Hepatocyte (in vitro differentiated cells): Measurements from ENCODE around the gene TTC28. TPM values are rescaled to one million over a fixed set of nuclear protein-coding genes. Genes with fewer than 3 reads are reported as not detected.

ENCODE experiments used
- DNase-seq: peaks from one replicate; pipeline ENCODE4 v3.0.0-alpha.2; 2016; ENCODE audit warnings: low spot score
- H2AFZ ChIP-seq: fragments of 200-600 bp; sonication (generic); 2 replicates; pipeline ENCODE4 v1.6.0; 2016; ENCODE audit warnings: antibody characterized with exemption, mild to moderate bottlenecking
- H3K27ac ChIP-seq: fragments of 200-600 bp; sonication (generic); 2 replicates; pipeline ENCODE4 v1.5.1; 2016; ENCODE audit warnings: mild to moderate bottlenecking
- H3K27me3 ChIP-seq: fragments of 200-600 bp; sonication (generic); 2 replicates; pipeline ENCODE4 v1.6.1; 2016
- H3K36me3 ChIP-seq: fragments of 200-600 bp; sonication (generic); replicated peaks from 2 replicates; pipeline ENCODE4 v1.5.1; 2016; ENCODE audit warnings: low read depth; ENCODE audit not compliant: insufficient read depth
- H3K4me1 ChIP-seq: fragments of 200-600 bp; sonication (generic); 2 replicates; pipeline ENCODE4 v1.5.1; 2016; ENCODE audit warnings: mild to moderate bottlenecking, moderate library complexity; ENCODE audit not compliant: insufficient read depth
- H3K4me2 ChIP-seq: fragments of 200-600 bp; sonication (generic); 2 replicates; pipeline ENCODE4 v1.6.0; 2016
- H3K4me3 ChIP-seq: fragments of 200-600 bp; sonication (generic); 2 replicates; pipeline ENCODE4 v1.5.1; 2016; ENCODE audit warnings: mild to moderate bottlenecking
- H3K79me2 ChIP-seq: fragments of 200-600 bp; sonication (generic); 2 replicates; pipeline ENCODE4 v1.6.0; 2017; ENCODE audit warnings: mild to moderate bottlenecking
- H3K9me2 ChIP-seq: fragments of 200-600 bp; sonication (generic); replicated peaks from 2 replicates; pipeline ENCODE4 v1.6.0; 2017; ENCODE audit warnings: mild to moderate bottlenecking; ENCODE audit not compliant: insufficient read depth
- H3K9me3 ChIP-seq: fragments of 200-600 bp; sonication (generic); 2 replicates; pipeline ENCODE4 v1.5.1; 2016; ENCODE audit warnings: low read depth, mild to moderate bottlenecking
- H4K20me1 ChIP-seq: fragments of 200-600 bp; sonication (generic); 2 replicates; pipeline ENCODE4 v1.6.0; 2016; ENCODE audit warnings: mild to moderate bottlenecking; ENCODE audit not compliant: insufficient read depth, poor library complexity, severe bottlenecking
- CTCF ChIP-seq: fragments of 200-600 bp; sonication (generic); IDR thresholded peaks from 2 replicates; pipeline ENCODE4 v1.5.1; 2016; ENCODE audit warnings: antibody characterized with exemption, mild to moderate bottlenecking; ENCODE audit not compliant: poor library complexity
- EZH2 ChIP-seq: fragments of 200-600 bp; sonication (generic); IDR thresholded peaks from 2 replicates; pipeline ENCODE4 v1.6.1; 2016; ENCODE audit warnings: antibody characterized with exemption, mild to moderate bottlenecking, borderline replicate concordance
- EZH2phosphoT487 ChIP-seq: fragments of 200-600 bp; sonication (generic); IDR thresholded peaks from one replicate; pipeline ENCODE4 v1.6.1; 2018; ENCODE audit warnings: antibody characterized with exemption, mild to moderate bottlenecking, low read depth, moderate library complexity; ENCODE audit not compliant: unreplicated experiment, severe bottlenecking
- WGBS: methylation state at CpG from one replicate; pipeline ENCODE4 v1.1.6; 2016; ENCODE audit warnings: low lambda C conversion rate; ENCODE audit errors: missing lambda C conversion rate; 5-methylcytosine and 5-hydroxymethylcytosine counted together
- polyA plus RNA-seq: library from polyadenylated mRNA; unstranded; fragments of >200 nt; fragmentation: Nextera tagmentation; extraction: Ambion mirVana; gene quantifications from 2 replicates; pipeline ENCODE4 v1.2.1, GENCODE V29; 2016
- total RNA-seq: library from RNA; depleted of rRNA; stranded (reverse); fragments of >200 nt; gene quantifications from 2 replicates; pipeline ENCODE4 v1.2.3, GENCODE V29; 2014

Gene TTC28
- total and polyA plus RNA-seq, 2 experiments from 2014 or later, result 14.7 to 30.4 TPM

GRCh38 chr22:28139961-28140360 is 539.7 kb downstream of the TTC28 start:
- no peak for TF ChIP-seq EZH2phosphoT487
- no peak for TF ChIP-seq CTCF
- no peak for TF ChIP-seq EZH2
- no peak overlapping the region for H3K4me2 ChIP-seq
- H3K4me3 ChIP-seq, result no peak overlapping the region
- peaks cover 2% of the 10 kb centered on the region for H3K79me2 ChIP-seq
- DNase-seq, result no peak
- no peaks in the 10 kb centered on the region for H3K9me3 ChIP-seq
- 67% methylated on average over 2 of the region's 2 CpGs for WGBS
- H3K9me2 ChIP-seq, result no peaks in the 10 kb centered on the region
- H4K20me1 ChIP-seq, result no peaks in the 10 kb centered on the region
- H3K36me3 ChIP-seq, result no peaks in the 10 kb centered on the region
- H3K27ac ChIP-seq, result no peak overlapping the region
- H2AFZ ChIP-seq, result no peak overlapping the region
- no peaks in the 10 kb centered on the region for H3K27me3 ChIP-seq
- peaks cover 34% of the 10 kb centered on the region for H3K4me1 ChIP-seq

DNA sequence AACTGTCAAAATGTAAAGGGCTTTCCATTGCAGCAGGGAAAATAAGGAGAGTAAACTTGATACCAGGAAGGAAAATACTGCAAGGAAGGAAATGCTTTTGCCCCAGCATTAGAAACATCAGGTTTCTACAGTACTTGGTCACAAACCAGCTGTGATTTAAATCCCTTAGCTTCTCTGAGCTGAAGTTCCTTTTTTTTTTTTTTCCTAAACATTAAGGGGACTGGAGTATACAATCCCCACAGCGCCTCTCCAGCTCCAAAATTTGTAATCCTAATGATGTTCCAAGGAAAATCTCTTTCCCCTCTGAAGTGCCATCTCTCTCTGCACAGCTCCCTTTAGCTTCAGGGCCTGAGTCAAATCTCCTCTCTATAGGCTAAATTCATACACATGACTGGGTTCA is 540.1 kb downstream of the TTC28 start:
- H2AFZ ChIP-seq, result no peak overlapping the region
- TF ChIP-seq CTCF (no peak), EZH2 (no peak), EZH2phosphoT487 (no peak)
- no peaks in the 10 kb centered on the region for H3K27me3 ChIP-seq
- H3K4me2 ChIP-seq, result no peak overlapping the region
- no peaks in the 10 kb centered on the region for H3K36me3 ChIP-seq
- no peaks in the 10 kb centered on the region for H4K20me1 ChIP-seq
- WGBS, result 86% methylated on average over 1 of the region's 1 CpG
- no peaks in the 10 kb centered on the region for H3K9me2 ChIP-seq
- H3K9me3 ChIP-seq, result no peaks in the 10 kb centered on the region
- H3K27ac ChIP-seq, result no peak overlapping the region
- peaks cover 2% of the 10 kb centered on the region for H3K79me2 ChIP-seq
- no peak overlapping the region for H3K4me3 ChIP-seq
- no peak for DNase-seq
- peaks cover 34% of the 10 kb centered on the region for H3K4me1 ChIP-seq

DNA sequence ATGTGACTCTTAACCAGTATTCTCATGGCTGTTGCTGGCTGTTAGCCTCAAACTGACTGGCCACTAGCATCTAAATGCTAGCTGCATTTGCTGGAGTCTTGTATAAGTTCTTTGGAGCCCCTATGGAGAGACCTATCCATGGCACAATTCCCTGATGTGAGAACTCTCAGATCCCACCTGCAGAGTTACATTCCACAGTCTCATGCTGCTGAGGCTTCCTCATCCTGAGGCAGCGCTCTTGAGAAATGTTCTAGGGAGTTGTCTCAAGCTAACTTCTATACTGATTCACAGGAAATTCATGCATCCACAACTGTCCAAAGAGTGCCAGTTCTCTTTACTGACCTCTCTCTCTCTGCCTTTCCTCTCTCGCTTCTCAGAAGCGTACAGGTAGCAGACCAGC is 542.6 kb downstream of the TTC28 start:
- no peaks in the 10 kb centered on the region for H3K36me3 ChIP-seq
- H3K9me2 ChIP-seq, result peaks cover 3% of the 10 kb centered on the region
- H3K27me3 ChIP-seq, result no peaks in the 10 kb centered on the region
- no peaks in the 10 kb centered on the region for H4K20me1 ChIP-seq
- H3K27ac ChIP-seq, result no peak overlapping the region
- no peaks in the 10 kb centered on the region for H3K9me3 ChIP-seq
- H3K4me2 ChIP-seq, result no peak overlapping the region
- no peak overlapping the region for H3K4me3 ChIP-seq
- TF ChIP-seq EZH2 (no peak), CTCF (no peak), EZH2phosphoT487 (no peak)
- DNase-seq, result no peak
- H3K79me2 ChIP-seq, result no peaks in the 10 kb centered on the region
- 100% methylated on average over 3 of the region's 3 CpGs for WGBS
- no peak overlapping the region for H2AFZ ChIP-seq
- H3K4me1 ChIP-seq, result peaks cover 9% of the 10 kb centered on the region

DNA sequence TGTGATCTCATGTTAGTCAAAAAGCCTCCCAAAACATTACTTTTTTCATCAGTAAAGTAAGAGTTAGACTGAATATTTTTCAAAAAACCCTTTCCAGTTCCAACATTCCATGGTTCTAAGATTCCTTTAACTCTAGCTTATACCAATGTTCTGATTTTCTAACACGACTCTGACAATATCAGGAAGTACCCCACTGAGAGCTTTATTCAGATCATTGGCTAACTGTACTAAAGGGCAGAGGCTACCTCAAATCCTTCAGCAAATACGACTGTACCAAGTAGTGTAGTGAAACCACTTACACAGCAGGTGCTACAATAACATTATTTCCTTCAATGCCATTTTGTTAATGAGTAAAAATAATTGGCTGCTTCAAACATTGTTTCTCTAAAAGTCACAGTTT is 547.2 kb downstream of the TTC28 start:
- WGBS, result 95% methylated on average over 2 of the region's 2 CpGs

More for the DNA sequence above, 547.2 kb downstream of the TTC28 start:
- no peak for DNase-seq
- H3K9me3 ChIP-seq, result no peaks in the 10 kb centered on the region
- no peaks in the 10 kb centered on the region for H4K20me1 ChIP-seq
- peaks cover 3% of the 10 kb centered on the region for H3K9me2 ChIP-seq
- no peaks in the 10 kb centered on the region for H3K79me2 ChIP-seq
- H3K27ac ChIP-seq, result no peak overlapping the region
- H2AFZ ChIP-seq, result no peak overlapping the region
- H3K4me2 ChIP-seq, result no peak overlapping the region
- no peaks in the 10 kb centered on the region for H3K36me3 ChIP-seq
- no peaks in the 10 kb centered on the region for H3K4me1 ChIP-seq
- H3K27me3 ChIP-seq, result no peaks in the 10 kb centered on the region
- TF ChIP-seq CTCF (no peak), EZH2 (no peak), EZH2phosphoT487 (no peak)
- no peak overlapping the region for H3K4me3 ChIP-seq
